HEK293 (cell line): ENCODE measurements around the gene CHID1.

Source experiments
- CTCF ChIA-PET: fragments of 350-600 bp; formaldehyde crosslinking; extraction: SDS; loops from one replicate; lab custom pipeline; 2021; ENCODE audit warnings: antibody characterized with exemption; lab: Yijun Ruan, JAX
- POLR2A ChIA-PET: fragments of 300-600 bp; formaldehyde crosslinking; extraction: SDS; loops from one replicate; lab custom pipeline; 2020; ENCODE audit warnings: antibody characterized with exemption, inconsistent platforms; lab: Yijun Ruan, JAX
- H3K27ac ChIP-seq: fragments of 200-500 bp; sonication (Bioruptor generic); 2 replicates; pipeline ENCODE4 v1.5.1; 2014; ENCODE audit warnings: low read depth, low read length, control low read depth, inconsistent platforms; ENCODE audit errors: extremely low read depth
- H3K36me3 ChIP-seq, 2 experiments: fragments of 200-500 bp in 1 of 2; sonication (Bioruptor generic) in 1 of 2; 1 replicate in 1 of 2; 2 replicates in 1 of 2; pipeline ENCODE4 v1.5.1; 2014 to 2017; ENCODE audit warnings: inconsistent platforms in 2 of 2, low read length in 2 of 2; ENCODE audit not compliant: control insufficient read depth in 2 of 2, insufficient read depth in 1 of 2
- H3K4me1 ChIP-seq: fragments of 200-500 bp; sonication (Bioruptor generic); 2 replicates; pipeline ENCODE4 v1.5.1; 2014; ENCODE audit warnings: mild to moderate bottlenecking, low read length, inconsistent platforms; ENCODE audit not compliant: control insufficient read depth, insufficient read depth
- H3K4me3 ChIP-seq: 2 replicates; pipeline ENCODE4 v1.5.1; 2011; ENCODE audit warnings: low read depth, mild to moderate bottlenecking, control low read depth, low read length, moderate library complexity
- H3K9me3 ChIP-seq: fragments of 200-500 bp; sonication (Bioruptor generic); 2 replicates; pipeline ENCODE4 v1.5.1; 2014; ENCODE audit warnings: low read depth, low read length, inconsistent platforms; ENCODE audit not compliant: control insufficient read depth, insufficient read depth
- FEZF1 ChIP-seq: fragments of 450-650 bp; formaldehyde crosslinking; IDR thresholded peaks from 2 replicates; pipeline ENCODE4 v1.5.1; 2016; ENCODE audit warnings: missing biosample characterization, missing genetic modification characterization
- GLIS2 ChIP-seq: fragments of 450-650 bp; formaldehyde crosslinking; IDR thresholded peaks from 2 replicates; pipeline ENCODE4 v1.5.1; 2016; ENCODE audit warnings: missing biosample characterization, missing genetic modification characterization
- YY2 ChIP-seq: fragments of 450-650 bp; formaldehyde crosslinking; IDR thresholded peaks from 2 replicates; pipeline ENCODE4 v1.5.1; 2016; ENCODE audit warnings: missing biosample characterization, missing genetic modification characterization
- ZNF112 ChIP-seq: fragments of 450-650 bp; formaldehyde crosslinking; IDR thresholded peaks from 2 replicates; pipeline ENCODE4 v1.5.0; 2017; ENCODE audit warnings: missing biosample characterization, missing genetic modification characterization
- ZNF138 ChIP-seq: fragments of 450-650 bp; formaldehyde crosslinking; IDR thresholded peaks from 2 replicates; pipeline ENCODE4 v1.5.1; 2016; ENCODE audit warnings: missing biosample characterization, missing genetic modification characterization, borderline replicate concordance
- ZNF155 ChIP-seq: fragments of 450-650 bp; formaldehyde crosslinking; IDR thresholded peaks from 2 replicates; pipeline ENCODE4 v1.5.1; 2016; ENCODE audit warnings: missing biosample characterization, missing genetic modification characterization
- ZNF157 ChIP-seq: fragments of 450-650 bp; formaldehyde crosslinking; IDR thresholded peaks from 2 replicates; pipeline ENCODE4 v1.5.1; 2016; ENCODE audit warnings: missing biosample characterization, missing genetic modification characterization
- ZNF214 ChIP-seq: fragments of 450-650 bp; formaldehyde crosslinking; IDR thresholded peaks from 2 replicates; pipeline ENCODE4 v1.5.1; 2017; ENCODE audit warnings: missing biosample characterization, mild to moderate bottlenecking, missing genetic modification characterization, borderline replicate concordance
- ZNF433 ChIP-seq: fragments of 450-650 bp; formaldehyde crosslinking; IDR thresholded peaks from 2 replicates; pipeline ENCODE4 v1.5.1; 2016; ENCODE audit warnings: missing biosample characterization, missing genetic modification characterization, low read depth
- ZNF510 ChIP-seq: fragments of 450-650 bp; formaldehyde crosslinking; IDR thresholded peaks from 2 replicates; pipeline ENCODE4 v1.5.1; 2018; ENCODE audit warnings: mild to moderate bottlenecking, missing genetic modification characterization, missing biosample characterization; ENCODE audit not compliant: insufficient replicate concordance
- ZNF558 ChIP-seq: fragments of 450-650 bp; formaldehyde crosslinking; IDR thresholded peaks from 2 replicates; pipeline ENCODE4 v1.5.1; 2016; ENCODE audit warnings: missing biosample characterization, missing genetic modification characterization
- ZNF585B ChIP-seq: fragments of 450-650 bp; formaldehyde crosslinking; IDR thresholded peaks from 2 replicates; pipeline ENCODE4 v1.5.1; 2016; ENCODE audit warnings: missing biosample characterization, missing genetic modification characterization
- ZNF664 ChIP-seq: fragments of 450-650 bp; formaldehyde crosslinking; IDR thresholded peaks from 2 replicates; pipeline ENCODE4 v1.5.1; 2016; ENCODE audit warnings: missing biosample characterization, missing genetic modification characterization
- ZNF837 ChIP-seq: fragments of 450-650 bp; formaldehyde crosslinking; IDR thresholded peaks from 2 replicates; pipeline ENCODE4 v1.5.1; 2016; ENCODE audit warnings: missing biosample characterization, missing genetic modification characterization
- TF ChIP-seq, protein P1 (sequence below): fragments of 450-650 bp; formaldehyde crosslinking; conservative IDR thresholded peaks from 2 replicates; pipeline ENCODE4 v1.5.1; 2016; ENCODE audit warnings: low read depth, missing biosample characterization, missing genetic modification characterization
- TF ChIP-seq, protein P2 (sequence below): fragments of 450-650 bp; formaldehyde crosslinking; IDR thresholded peaks from 2 replicates; pipeline ENCODE4 v1.5.1; 2016; ENCODE audit warnings: missing biosample characterization, missing genetic modification characterization
- TF ChIP-seq, protein P3 (sequence below): fragments of 450-650 bp; formaldehyde crosslinking; IDR thresholded peaks from 2 replicates; pipeline ENCODE4 v1.5.1; 2016; ENCODE audit warnings: missing biosample characterization, missing genetic modification characterization
- TF ChIP-seq, protein P4 (sequence below): fragments of 450-650 bp; formaldehyde crosslinking; IDR thresholded peaks from 2 replicates; pipeline ENCODE4 v1.5.1; 2017; ENCODE audit warnings: missing biosample characterization, missing genetic modification characterization
- TF ChIP-seq, protein P5 (sequence below): fragments of 450-650 bp; formaldehyde crosslinking; IDR thresholded peaks from 2 replicates; pipeline ENCODE4 v1.5.1; 2016; ENCODE audit warnings: missing biosample characterization, missing genetic modification characterization
- TF ChIP-seq, protein P6 (sequence below): fragments of 450-650 bp; formaldehyde crosslinking; IDR thresholded peaks from 2 replicates; pipeline ENCODE4 v1.5.1; 2016; ENCODE audit warnings: missing biosample characterization, missing genetic modification characterization

Gene CHID1

DNA sequence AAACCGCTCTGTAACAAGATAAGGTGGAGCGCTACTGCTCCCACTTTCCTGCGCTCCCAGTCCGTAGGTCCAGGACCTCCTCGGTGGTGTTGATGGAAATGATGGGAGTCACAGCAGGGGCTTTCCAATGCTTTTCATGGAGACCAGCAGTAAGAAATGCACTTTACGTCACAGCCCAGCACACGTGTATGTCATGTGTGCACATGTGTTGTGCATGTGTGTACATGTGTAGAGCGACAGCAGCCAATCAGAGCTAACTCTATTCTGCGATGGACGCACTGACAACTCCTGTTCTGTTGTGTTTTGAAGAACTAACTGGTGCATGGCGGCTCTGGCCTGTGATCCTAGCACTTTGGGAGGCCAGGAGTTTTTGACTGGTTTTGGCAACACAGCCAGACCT is 1.2 kb downstream of the CHID1 start (continued):
- TF ChIP-seq, protein P1, sequence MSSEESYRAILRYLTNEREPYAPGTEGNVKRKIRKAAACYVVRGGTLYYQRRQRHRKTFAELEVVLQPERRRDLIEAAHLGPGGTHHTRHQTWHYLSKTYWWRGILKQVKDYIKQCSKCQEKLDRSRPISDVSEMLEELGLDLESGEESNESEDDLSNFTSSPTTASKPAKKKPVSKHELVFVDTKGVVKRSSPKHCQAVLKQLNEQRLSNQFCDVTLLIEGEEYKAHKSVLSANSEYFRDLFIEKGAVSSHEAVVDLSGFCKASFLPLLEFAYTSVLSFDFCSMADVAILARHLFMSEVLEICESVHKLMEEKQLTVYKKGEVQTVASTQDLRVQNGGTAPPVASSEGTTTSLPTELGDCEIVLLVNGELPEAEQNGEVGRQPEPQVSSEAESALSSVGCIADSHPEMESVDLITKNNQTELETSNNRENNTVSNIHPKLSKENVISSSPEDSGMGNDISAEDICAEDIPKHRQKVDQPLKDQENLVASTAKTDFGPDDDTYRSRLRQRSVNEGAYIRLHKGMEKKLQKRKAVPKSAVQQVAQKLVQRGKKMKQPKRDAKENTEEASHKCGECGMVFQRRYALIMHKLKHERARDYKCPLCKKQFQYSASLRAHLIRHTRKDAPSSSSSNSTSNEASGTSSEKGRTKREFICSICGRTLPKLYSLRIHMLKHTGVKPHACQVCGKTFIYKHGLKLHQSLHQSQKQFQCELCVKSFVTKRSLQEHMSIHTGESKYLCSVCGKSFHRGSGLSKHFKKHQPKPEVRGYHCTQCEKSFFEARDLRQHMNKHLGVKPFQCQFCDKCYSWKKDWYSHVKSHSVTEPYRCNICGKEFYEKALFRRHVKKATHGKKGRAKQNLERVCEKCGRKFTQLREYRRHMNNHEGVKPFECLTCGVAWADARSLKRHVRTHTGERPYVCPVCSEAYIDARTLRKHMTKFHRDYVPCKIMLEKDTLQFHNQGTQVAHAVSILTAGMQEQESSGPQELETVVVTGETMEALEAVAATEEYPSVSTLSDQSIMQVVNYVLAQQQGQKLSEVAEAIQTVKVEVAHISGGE (tag by site-specific recombination), result no peak
- no peak for TF ChIP-seq ZNF157
- TF ChIP-seq, protein P2, sequence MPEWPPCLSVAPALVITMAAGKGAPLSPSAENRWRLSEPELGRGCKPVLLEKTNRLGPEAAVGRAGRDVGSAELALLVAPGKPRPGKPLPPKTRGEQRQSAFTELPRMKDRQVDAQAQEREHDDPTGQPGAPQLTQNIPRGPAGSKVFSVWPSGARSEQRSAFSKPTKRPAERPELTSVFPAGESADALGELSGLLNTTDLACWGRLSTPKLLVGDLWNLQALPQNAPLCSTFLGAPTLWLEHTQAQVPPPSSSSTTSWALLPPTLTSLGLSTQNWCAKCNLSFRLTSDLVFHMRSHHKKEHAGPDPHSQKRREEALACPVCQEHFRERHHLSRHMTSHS (tag by site-specific recombination), result no peak

DNA sequence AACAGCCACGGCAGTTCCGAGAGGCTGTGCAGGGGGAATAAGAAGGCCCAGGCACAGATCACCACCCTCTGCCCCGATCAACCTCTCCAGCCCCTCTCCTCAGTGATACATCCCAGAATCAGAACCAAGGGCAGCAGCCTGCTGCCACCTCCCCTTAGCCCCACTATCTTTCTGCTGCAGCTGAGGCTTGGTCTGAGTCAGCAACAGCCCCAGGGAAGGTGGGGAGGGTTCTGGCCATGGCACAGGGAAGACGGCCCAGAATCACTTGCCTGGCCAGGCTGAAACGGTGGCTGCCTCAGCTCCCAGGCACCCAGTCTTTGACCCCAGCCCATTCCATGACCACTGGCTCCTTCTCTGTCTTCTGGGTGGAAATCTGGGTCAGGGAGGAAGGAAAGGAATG is 2.3 kb downstream of the CHID1 start:
- Histone ChIP-seq H3K27ac (no peak overlapping the region), H3K4me1 (no peaks in the 10 kb centered on the region), H3K9me3 (no peaks in the 10 kb centered on the region), H3K4me3 (no peak overlapping the region), H3K36me3 (peaks cover 0 to 46% of the 10 kb centered on the region in 2 experiments; a peak in 2 of 3 replicates)
- TF ChIP-seq ZNF558, result no peak
- TF ChIP-seq, protein P3, sequence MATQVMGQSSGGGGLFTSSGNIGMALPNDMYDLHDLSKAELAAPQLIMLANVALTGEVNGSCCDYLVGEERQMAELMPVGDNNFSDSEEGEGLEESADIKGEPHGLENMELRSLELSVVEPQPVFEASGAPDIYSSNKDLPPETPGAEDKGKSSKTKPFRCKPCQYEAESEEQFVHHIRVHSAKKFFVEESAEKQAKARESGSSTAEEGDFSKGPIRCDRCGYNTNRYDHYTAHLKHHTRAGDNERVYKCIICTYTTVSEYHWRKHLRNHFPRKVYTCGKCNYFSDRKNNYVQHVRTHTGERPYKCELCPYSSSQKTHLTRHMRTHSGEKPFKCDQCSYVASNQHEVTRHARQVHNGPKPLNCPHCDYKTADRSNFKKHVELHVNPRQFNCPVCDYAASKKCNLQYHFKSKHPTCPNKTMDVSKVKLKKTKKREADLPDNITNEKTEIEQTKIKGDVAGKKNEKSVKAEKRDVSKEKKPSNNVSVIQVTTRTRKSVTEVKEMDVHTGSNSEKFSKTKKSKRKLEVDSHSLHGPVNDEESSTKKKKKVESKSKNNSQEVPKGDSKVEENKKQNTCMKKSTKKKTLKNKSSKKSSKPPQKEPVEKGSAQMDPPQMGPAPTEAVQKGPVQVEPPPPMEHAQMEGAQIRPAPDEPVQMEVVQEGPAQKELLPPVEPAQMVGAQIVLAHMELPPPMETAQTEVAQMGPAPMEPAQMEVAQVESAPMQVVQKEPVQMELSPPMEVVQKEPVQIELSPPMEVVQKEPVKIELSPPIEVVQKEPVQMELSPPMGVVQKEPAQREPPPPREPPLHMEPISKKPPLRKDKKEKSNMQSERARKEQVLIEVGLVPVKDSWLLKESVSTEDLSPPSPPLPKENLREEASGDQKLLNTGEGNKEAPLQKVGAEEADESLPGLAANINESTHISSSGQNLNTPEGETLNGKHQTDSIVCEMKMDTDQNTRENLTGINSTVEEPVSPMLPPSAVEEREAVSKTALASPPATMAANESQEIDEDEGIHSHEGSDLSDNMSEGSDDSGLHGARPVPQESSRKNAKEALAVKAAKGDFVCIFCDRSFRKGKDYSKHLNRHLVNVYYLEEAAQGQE (tag by site-specific recombination), result peak; percentile 88
- CTCF ChIA-PET, result interaction anchor here (0.7 kb wide), 1 partner anchor 57 kb away, joined by 3 read pairs; no protein-coding TSS in a partner anchor
- POLR2A ChIA-PET, result interaction anchor here (0.9 kb wide), 1 partner anchor 99 kb away, joined by 3 read pairs; the partner anchor contains the start of gene RPLP2

DNA sequence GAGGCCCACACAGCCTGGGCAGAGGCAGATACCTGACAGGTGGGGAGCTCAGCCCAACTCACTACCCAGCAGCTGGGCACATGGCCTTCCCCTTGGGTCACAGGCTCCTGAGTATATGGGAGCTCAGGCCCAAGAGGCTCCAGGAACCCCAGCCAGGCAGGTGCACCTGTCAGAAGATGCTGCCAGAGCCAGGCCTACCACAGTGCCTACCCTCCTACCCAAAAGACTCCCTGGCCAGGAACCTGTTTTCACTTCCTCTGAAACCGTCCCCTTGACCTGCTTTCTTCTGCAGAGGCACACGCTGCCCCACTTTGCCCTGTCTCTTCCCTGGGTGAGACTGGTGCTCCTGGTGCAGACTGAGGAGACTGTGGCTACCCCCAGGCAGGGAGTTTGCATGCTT is 2.9 kb downstream of the CHID1 start:
- H3K4me3 ChIP-seq, result no peak overlapping the region
- CTCF ChIA-PET, result no interaction called here
- no peak overlapping the region for H3K27ac ChIP-seq
- H3K36me3 ChIP-seq, result peaks cover 0 to 52% of the 10 kb centered on the region in 2 experiments; a peak in 2 of 3 replicates
- H3K4me1 ChIP-seq, result no peaks in the 10 kb centered on the region
- H3K9me3 ChIP-seq, result no peaks in the 10 kb centered on the region
- POLR2A ChIA-PET, result interaction anchor here (0.9 kb wide), 1 partner anchor 98 kb away, joined by 3 read pairs; the partner anchor contains the start of gene RPLP2
- TF ChIP-seq ZNF510 (tag by site-specific recombination) (no peak), ZNF585B (no peak), ZNF155 (tag by site-specific recombination) (no peak), ZNF214 (tag by site-specific recombination) (no peak), FEZF1 (no peak), GLIS2 (no peak), ZNF138 (tag by site-specific recombination) (no peak), YY2 (tag by site-specific recombination) (no peak), ZNF433 (tag by site-specific recombination) (no peak), ZNF112 (tag by site-specific recombination) (no peak), ZNF837 (tag by site-specific recombination) (no peak), ZNF664 (tag by site-specific recombination) (no peak)
- TF ChIP-seq, protein P4, sequence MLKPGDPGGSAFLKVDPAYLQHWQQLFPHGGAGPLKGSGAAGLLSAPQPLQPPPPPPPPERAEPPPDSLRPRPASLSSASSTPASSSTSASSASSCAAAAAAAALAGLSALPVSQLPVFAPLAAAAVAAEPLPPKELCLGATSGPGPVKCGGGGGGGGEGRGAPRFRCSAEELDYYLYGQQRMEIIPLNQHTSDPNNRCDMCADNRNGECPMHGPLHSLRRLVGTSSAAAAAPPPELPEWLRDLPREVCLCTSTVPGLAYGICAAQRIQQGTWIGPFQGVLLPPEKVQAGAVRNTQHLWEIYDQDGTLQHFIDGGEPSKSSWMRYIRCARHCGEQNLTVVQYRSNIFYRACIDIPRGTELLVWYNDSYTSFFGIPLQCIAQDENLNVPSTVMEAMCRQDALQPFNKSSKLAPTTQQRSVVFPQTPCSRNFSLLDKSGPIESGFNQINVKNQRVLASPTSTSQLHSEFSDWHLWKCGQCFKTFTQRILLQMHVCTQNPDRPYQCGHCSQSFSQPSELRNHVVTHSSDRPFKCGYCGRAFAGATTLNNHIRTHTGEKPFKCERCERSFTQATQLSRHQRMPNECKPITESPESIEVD (tag by site-specific recombination), result no peak
- TF ChIP-seq, protein P5, sequence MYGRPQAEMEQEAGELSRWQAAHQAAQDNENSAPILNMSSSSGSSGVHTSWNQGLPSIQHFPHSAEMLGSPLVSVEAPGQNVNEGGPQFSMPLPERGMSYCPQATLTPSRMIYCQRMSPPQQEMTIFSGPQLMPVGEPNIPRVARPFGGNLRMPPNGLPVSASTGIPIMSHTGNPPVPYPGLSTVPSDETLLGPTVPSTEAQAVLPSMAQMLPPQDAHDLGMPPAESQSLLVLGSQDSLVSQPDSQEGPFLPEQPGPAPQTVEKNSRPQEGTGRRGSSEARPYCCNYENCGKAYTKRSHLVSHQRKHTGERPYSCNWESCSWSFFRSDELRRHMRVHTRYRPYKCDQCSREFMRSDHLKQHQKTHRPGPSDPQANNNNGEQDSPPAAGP (tag by site-specific recombination), result no peak
- TF ChIP-seq, protein P6, sequence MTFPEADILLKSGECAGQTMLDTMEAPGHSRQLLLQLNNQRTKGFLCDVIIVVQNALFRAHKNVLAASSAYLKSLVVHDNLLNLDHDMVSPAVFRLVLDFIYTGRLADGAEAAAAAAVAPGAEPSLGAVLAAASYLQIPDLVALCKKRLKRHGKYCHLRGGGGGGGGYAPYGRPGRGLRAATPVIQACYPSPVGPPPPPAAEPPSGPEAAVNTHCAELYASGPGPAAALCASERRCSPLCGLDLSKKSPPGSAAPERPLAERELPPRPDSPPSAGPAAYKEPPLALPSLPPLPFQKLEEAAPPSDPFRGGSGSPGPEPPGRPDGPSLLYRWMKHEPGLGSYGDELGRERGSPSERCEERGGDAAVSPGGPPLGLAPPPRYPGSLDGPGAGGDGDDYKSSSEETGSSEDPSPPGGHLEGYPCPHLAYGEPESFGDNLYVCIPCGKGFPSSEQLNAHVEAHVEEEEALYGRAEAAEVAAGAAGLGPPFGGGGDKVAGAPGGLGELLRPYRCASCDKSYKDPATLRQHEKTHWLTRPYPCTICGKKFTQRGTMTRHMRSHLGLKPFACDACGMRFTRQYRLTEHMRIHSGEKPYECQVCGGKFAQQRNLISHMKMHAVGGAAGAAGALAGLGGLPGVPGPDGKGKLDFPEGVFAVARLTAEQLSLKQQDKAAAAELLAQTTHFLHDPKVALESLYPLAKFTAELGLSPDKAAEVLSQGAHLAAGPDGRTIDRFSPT (tag by site-specific recombination), result no peak
